ENCODE measurements around the gene SCGB2B2. TPM values are rescaled to one million over a fixed set of nuclear protein-coding genes. Genes with fewer than 3 reads are reported as not detected.

The SCGB2B2 gene
- total RNA-seq, 1 donor from 2014 or later: 1.1 TPM

Other genes starting within 250 kb of the SCGB2B2 start
- 18.1 TPM for gene UBA2, start 248.8 kb downstream of the SCGB2B2 start, total RNA-seq
- gene WTIP, start 195.4 kb downstream of the SCGB2B2 start, total RNA-seq: 1.4 TPM
- gene ZNF302, start 519 bp upstream of the SCGB2B2 start, total RNA-seq: 13.9 TPM
- 7.5 TPM for gene ZNF181, start 57.1 kb upstream of the SCGB2B2 start, total RNA-seq
- 2.6 TPM for gene ZNF599, start 96.1 kb upstream of the SCGB2B2 start, total RNA-seq
- gene ZNF30, start 249.7 kb upstream of the SCGB2B2 start, total RNA-seq: 2.5 TPM

Measured in left lobe of liver (tissue), 1 donor.